Measurements from ENCODE around the gene CCDC201.
A peak's percentile ranks its signal among the peaks of the same experiment; 100 is the strongest.

The CCDC201 gene

DNA sequence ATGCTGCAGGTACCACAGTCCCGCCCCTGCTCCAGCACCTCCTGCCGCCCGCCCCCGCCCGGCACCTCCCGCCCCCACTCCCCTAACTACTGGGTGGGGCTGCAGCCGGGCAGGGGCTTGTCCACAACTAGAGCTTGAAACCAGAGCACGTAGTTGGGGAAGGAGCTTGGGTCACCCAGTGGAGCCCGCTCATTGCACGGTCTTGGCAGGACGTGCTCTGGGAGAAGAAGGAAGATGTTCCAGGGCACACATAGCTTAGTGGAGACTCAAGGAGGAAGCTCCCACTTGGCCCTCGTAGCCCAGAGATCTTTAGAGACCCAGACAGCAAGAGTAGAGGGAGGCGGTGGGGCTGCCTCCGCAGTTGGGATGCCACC, 16.1 kb upstream of the CCDC201 start:
- no peak overlapping the region for H3K4me3 ChIP-seq (ENCODE audit: low read depth, low read length)
- no peak overlapping the region for H3K27ac ChIP-seq
- H2AFZ ChIP-seq, result peak overlapping the region; percentile 56
- H3K27me3 ChIP-seq (ENCODE audit: control insufficient read depth, insufficient read depth, low read length), result no peaks in the 10 kb centered on the region
- no peaks in the 10 kb centered on the region for H3K79me2 ChIP-seq
- H3K36me3 ChIP-seq (ENCODE audit: control insufficient read depth, insufficient read depth, low read length), result no peaks in the 10 kb centered on the region
- no peak overlapping the region for H3K9ac ChIP-seq
- TF ChIP-seq, protein P1, sequence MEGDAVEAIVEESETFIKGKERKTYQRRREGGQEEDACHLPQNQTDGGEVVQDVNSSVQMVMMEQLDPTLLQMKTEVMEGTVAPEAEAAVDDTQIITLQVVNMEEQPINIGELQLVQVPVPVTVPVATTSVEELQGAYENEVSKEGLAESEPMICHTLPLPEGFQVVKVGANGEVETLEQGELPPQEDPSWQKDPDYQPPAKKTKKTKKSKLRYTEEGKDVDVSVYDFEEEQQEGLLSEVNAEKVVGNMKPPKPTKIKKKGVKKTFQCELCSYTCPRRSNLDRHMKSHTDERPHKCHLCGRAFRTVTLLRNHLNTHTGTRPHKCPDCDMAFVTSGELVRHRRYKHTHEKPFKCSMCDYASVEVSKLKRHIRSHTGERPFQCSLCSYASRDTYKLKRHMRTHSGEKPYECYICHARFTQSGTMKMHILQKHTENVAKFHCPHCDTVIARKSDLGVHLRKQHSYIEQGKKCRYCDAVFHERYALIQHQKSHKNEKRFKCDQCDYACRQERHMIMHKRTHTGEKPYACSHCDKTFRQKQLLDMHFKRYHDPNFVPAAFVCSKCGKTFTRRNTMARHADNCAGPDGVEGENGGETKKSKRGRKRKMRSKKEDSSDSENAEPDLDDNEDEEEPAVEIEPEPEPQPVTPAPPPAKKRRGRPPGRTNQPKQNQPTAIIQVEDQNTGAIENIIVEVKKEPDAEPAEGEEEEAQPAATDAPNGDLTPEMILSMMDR (IDR thresholded peaks at IDR 0.05), result no peak
- no peaks in the 10 kb centered on the region for H3K4me1 ChIP-seq
- H3K9me3 ChIP-seq (ENCODE audit: control insufficient read depth, low read length), result no peaks in the 10 kb centered on the region
- H3K4me2 ChIP-seq (ENCODE audit: low read length), result peak overlapping the region; percentile 63

DNA sequence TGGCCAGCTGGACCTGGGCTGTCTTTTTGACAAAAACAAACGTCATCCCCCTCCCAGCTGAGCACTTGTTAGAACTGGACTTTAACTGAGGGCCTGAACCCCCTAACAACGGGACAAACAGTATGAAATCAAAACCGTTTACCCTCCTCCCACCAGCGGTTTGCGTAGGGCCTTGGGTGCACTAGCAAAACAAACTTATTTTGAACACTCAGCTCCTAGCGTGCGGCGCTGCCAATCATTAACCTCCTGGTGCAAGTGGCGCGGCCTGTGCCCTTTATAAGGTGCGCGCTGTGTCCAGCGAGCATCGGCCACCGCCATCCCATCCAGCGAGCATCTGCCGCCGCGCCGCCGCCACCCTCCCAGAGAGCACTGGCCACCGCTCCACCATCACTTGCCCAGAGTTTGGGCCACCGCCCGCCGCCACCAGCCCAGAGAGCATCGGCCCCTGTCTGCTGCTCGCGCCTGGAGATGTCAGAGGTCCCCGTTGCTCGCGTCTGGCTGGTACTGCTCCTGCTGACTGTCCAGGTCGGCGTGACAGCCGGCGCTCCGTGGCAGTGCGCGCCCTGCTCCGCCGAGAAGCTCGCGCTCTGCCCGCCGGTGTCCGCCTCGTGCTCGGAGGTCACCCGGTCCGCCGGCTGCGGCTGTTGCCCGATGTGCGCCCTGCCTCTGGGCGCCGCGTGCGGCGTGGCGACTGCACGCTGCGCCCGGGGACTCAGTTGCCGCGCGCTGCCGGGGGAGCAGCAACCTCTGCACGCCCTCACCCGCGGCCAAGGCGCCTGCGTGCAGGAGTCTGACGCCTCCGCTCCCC, 15.5 kb upstream of the CCDC201 start, which contains the start of gene IGFBP1:
Gene IGFBP1, plus strand, starts transcription at position 304 of the 808 bp plus-strand sequence. Its CDS starts 165 bp downstream, at position 469.
- TF ChIP-seq, protein P1 (IDR thresholded peaks at IDR 0.05), result no peak
- Histone ChIP-seq H3K9ac (no peak within 1 kb of the TSS), H3K4me2 (ENCODE audit: low read length) (peak within 1 kb of the TSS; percentile 63)

DNA sequence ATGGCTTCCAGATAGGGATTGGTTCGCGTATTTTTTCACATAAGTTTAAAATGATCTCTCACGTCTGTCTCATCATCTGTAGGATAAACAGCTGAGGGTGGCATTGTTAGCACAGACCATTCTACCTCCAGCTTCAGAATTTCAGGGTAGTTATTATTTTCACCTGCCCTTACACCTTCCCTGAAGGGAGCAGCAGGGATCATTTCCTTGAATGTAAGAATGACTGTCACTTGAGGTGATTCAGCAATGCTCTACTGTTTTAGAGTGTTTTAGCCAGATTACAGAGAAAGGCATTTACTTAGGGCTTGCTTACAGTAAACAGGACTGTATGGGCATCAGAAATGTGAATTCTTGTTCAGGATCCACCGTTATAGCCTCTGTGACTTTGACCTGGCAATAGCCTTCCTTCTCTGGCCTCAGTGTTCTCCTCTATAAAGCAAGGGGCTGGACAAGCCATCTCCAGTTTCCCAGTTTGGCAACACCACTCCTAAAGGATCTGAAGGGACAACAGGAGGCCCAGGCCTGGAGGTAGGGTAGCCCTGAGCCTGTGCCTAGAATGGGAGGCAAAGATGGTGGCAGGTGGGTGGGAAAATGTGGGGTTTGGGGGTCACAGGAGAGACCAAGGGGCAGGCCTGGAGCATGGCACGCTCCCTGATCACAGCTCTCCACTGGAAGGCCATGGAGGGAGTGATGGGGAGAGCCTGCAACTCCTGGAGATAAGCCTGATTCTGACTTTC, 14.2 kb upstream of the CCDC201 start:
- H3K4me2 ChIP-seq (ENCODE audit: low read length), result no peak overlapping the region
- TF ChIP-seq, protein P1 (IDR thresholded peaks at IDR 0.05), result no peak
- no peak overlapping the region for H3K27ac ChIP-seq
- H3K79me2 ChIP-seq, result no peaks in the 10 kb centered on the region
- H3K36me3 ChIP-seq (ENCODE audit: control insufficient read depth, insufficient read depth, low read length), result no peaks in the 10 kb centered on the region
- no peak overlapping the region for H3K4me3 ChIP-seq (ENCODE audit: low read depth, low read length)
- no peaks in the 10 kb centered on the region for H3K27me3 ChIP-seq (ENCODE audit: control insufficient read depth, insufficient read depth, low read length)
- H2AFZ ChIP-seq, result no peak overlapping the region
- H3K9me3 ChIP-seq (ENCODE audit: control insufficient read depth, low read length), result no peaks in the 10 kb centered on the region
- no peaks in the 10 kb centered on the region for H3K4me1 ChIP-seq
- no peak overlapping the region for H3K9ac ChIP-seq

More for the DNA sequence above, 15.5 kb upstream of the CCDC201 start, which contains the start of gene IGFBP1:
- Histone ChIP-seq H3K4me1 (no peaks in the 10 kb centered on the region), H3K36me3 (ENCODE audit: control insufficient read depth, insufficient read depth, low read length) (no peaks in the 10 kb centered on the region), H2AFZ (peak within 1 kb of the TSS; percentile 56), H3K27ac (no peak within 1 kb of the TSS), H3K9me3 (ENCODE audit: control insufficient read depth, low read length) (no peaks in the 10 kb centered on the region), H3K4me3 (ENCODE audit: low read depth, low read length) (no peak within 1 kb of the TSS), H3K27me3 (ENCODE audit: control insufficient read depth, insufficient read depth, low read length) (no peaks in the 10 kb centered on the region), H3K79me2 (no peaks in the 10 kb centered on the region)

DNA sequence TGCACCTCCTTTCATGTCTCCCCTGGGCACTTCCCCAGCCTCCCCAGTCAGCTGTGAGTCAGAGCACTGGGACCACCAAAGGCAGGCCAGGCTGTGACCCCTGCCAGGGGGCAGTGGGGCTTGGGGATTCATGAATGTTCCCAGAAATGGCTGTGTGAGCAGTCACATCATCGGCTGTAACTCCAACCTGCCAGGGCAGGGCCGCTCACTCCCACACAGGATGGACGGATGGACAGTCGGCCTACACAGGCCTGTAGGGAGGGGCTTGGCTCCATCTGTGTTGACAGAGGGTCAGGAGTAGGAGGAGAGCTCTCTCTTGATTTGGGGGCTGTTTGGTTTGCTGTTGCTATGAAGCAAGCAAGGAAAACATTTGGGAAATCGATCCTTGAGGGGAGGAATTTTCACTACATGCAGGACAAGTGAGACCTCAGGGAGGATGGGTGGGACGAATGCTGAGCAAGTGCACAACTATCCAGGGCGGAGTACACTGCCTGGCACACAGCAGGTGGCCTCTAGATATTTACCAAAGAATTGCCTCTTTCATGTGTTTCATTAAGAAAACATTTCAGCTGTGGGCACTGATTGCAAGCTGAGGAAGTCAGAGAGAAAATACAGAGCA, 12.5 kb upstream of the CCDC201 start:
- no peak overlapping the region for H3K27ac ChIP-seq
- no peak overlapping the region for H3K9ac ChIP-seq
- no peaks in the 10 kb centered on the region for H3K79me2 ChIP-seq
- no peaks in the 10 kb centered on the region for H3K9me3 ChIP-seq (ENCODE audit: control insufficient read depth, low read length)
- H2AFZ ChIP-seq, result no peak overlapping the region
- no peaks in the 10 kb centered on the region for H3K4me1 ChIP-seq
- H3K27me3 ChIP-seq (ENCODE audit: control insufficient read depth, insufficient read depth, low read length), result no peaks in the 10 kb centered on the region
- TF ChIP-seq, protein P1 (IDR thresholded peaks at IDR 0.05), result no peak
- no peak overlapping the region for H3K4me2 ChIP-seq (ENCODE audit: low read length)
- no peak overlapping the region for H3K4me3 ChIP-seq (ENCODE audit: low read depth, low read length)
- H3K36me3 ChIP-seq (ENCODE audit: control insufficient read depth, insufficient read depth, low read length), result no peaks in the 10 kb centered on the region
